RPMI8226 (cell line): ENCODE results near the gene CREB5.

Experiments
- DNase-seq: peaks from one replicate; pipeline ENCODE4 v3.0.0-alpha.2; 2015

Gene CREB5

GRCh38 chr7:28872226-28872625 is 459.9 kb downstream of the CREB5 start:
- no peak for DNase-seq

- no peak for DNase-seq
Measured at GRCh38 chr7:28873365-28873764, 461.0 kb downstream of the CREB5 start.

- DNase-seq = no peak
Measured at GRCh38 chr7:28874001-28874400, 461.7 kb downstream of the CREB5 start.
